PC-3 (cell line): Measurements from ENCODE around the gene HPSE2. TPM values are rescaled to one million over a fixed set of nuclear protein-coding genes. Genes with fewer than 3 reads are reported as not detected.
"Not testable (repeated sequence)": the region's sequence is repeated elsewhere in the genome, so short reads cannot be mapped to it uniquely, and the experiment has no call there.

ENCODE experiments used
- ATAC-seq: fragments of 200-7000 bp; cut with Tn5 transposase; 2 replicates; pipeline ENCODE4 v1.9.1; 2020; ENCODE audit warnings: mild to moderate bottlenecking, moderate library complexity
- BruUV-seq: library from RNA; stranded (reverse); fragments of 400-500 nt; replicated peaks from 2 replicates; lab custom pipeline; 2021; lab: Mats Ljungman, UMichigan
- CTCF ChIA-PET: fragments of 300-600 bp; sonication (Branson Sonifier 250); formaldehyde crosslinking; loops from one replicate; lab custom pipeline; 2022; ENCODE audit warnings: antibody characterized with exemption; lab: Charles Lee
- POLR2A ChIA-PET: fragments of 300-600 bp; sonication (Branson Sonifier 250); formaldehyde crosslinking; loops from one replicate; lab custom pipeline; 2022; ENCODE audit warnings: antibody characterized with exemption; ENCODE audit not compliant: unreplicated experiment; lab: Charles Lee
- DNase-seq: peaks from one replicate; pipeline ENCODE4 v3.0.0-alpha.2; 2015
- H2AFZ ChIP-seq: fragments of 300-600 bp; sonication (generic); 2 replicates; pipeline ENCODE4 v1.6.0; 2016; ENCODE audit warnings: antibody characterized with exemption, low read length
- H3F3A ChIP-seq: fragments of 300-600 bp; sonication (generic); one replicate; pipeline ENCODE4 v1.6.0; 2017; ENCODE audit warnings: antibody characterized with exemption, low read length, control low read depth, mild to moderate bottlenecking; ENCODE audit not compliant: unreplicated experiment
- H3K27ac ChIP-seq: fragments of 300-600 bp; sonication (generic); 2 replicates; pipeline ENCODE4 v1.5.1; 2016; ENCODE audit warnings: mild to moderate bottlenecking, low read length
- H3K27me3 ChIP-seq: fragments of 300-600 bp; sonication (generic); 2 replicates; pipeline ENCODE4 v1.6.1; 2016; ENCODE audit warnings: low read length, mixed read lengths
- H3K36me3 ChIP-seq: fragments of 300-600 bp; sonication (generic); 2 replicates; pipeline ENCODE4 v1.6.1; 2016; ENCODE audit warnings: low read depth, mixed run types, low read length, mixed read lengths
- H3K4me1 ChIP-seq: fragments of 300-600 bp; sonication (generic); 2 replicates; pipeline ENCODE4 v1.5.1; 2016; ENCODE audit warnings: low read length; ENCODE audit not compliant: insufficient read depth
- H3K4me2 ChIP-seq: fragments of 300-600 bp; sonication (generic); 2 replicates; pipeline ENCODE4 v1.6.0; 2016; ENCODE audit warnings: low read length
- H3K4me3 ChIP-seq: fragments of 300-600 bp; sonication (generic); 2 replicates; pipeline ENCODE4 v1.5.1; 2016; ENCODE audit warnings: mild to moderate bottlenecking, low read length, mixed read lengths
- H3K79me2 ChIP-seq: fragments of 300-600 bp; sonication (generic); 2 replicates; pipeline ENCODE4 v1.6.1; 2017; ENCODE audit warnings: low read length, mixed read lengths
- H3K9ac ChIP-seq: fragments of 300-600 bp; sonication (generic); 2 replicates; pipeline ENCODE4 v1.6.0; 2016; ENCODE audit warnings: mild to moderate bottlenecking, low read length
- H3K9me2 ChIP-seq: fragments of 300-600 bp; sonication (generic); replicated peaks from 2 replicates; pipeline ENCODE4 v1.6.1; 2016; ENCODE audit warnings: mixed run types, low read length, mixed read lengths
- H3K9me3 ChIP-seq: fragments of 300-600 bp; sonication (generic); 2 replicates; pipeline ENCODE4 v1.6.1; 2016; ENCODE audit warnings: low read length, mixed read lengths
- H4K20me1 ChIP-seq: fragments of 300-600 bp; sonication (generic); 2 replicates; pipeline ENCODE4 v1.6.1; 2016; ENCODE audit warnings: low read length, mixed read lengths
- CTCF ChIP-seq: fragments of 300-600 bp; sonication (generic); conservative IDR thresholded peaks from 2 replicates; pipeline ENCODE4 v1.5.1; 2017; ENCODE audit warnings: antibody characterized with exemption, low read depth, mild to moderate bottlenecking, low read length
- EZH2 ChIP-seq: fragments of 300-600 bp; sonication (generic); IDR thresholded peaks from one replicate; pipeline ENCODE4 v1.6.1; 2017; ENCODE audit warnings: antibody characterized with exemption, mild to moderate bottlenecking, low read length; ENCODE audit not compliant: unreplicated experiment
- EZH2phosphoT487 ChIP-seq: fragments of 300-600 bp; sonication (generic); IDR thresholded peaks from 2 replicates; pipeline ENCODE4 v1.6.1; 2018; ENCODE audit warnings: mild to moderate bottlenecking, antibody characterized with exemption, low read length, borderline replicate concordance
- intact Hi-C: fragments of 100-400 bp; cut with micrococcal nuclease; formaldehyde crosslinking; loops from 2 replicates; pipeline ENCODE4 v1.9.0; 2023
- total RNA-seq: library from RNA; depleted of rRNA; stranded (reverse); fragments of >200 nt; gene quantifications from 2 replicates; pipeline ENCODE4 v1.2.3, GENCODE V29; 2014

Gene HPSE2
- total RNA-seq, 1 experiment from 2014 or later, result 0.15 TPM

GRCh38 chr10:98908868-98909267, 326.8 kb downstream of the HPSE2 start:
- H3K4me3 ChIP-seq, result no peak overlapping the region
- H3K36me3 ChIP-seq, result no peaks in the 10 kb centered on the region
- TF ChIP-seq EZH2 (no peak), EZH2phosphoT487 (no peak), CTCF (no peak)
- H3K9me2 ChIP-seq, result no peaks in the 10 kb centered on the region
- no peak overlapping the region for H3K9ac ChIP-seq
- no peaks in the 10 kb centered on the region for H3K9me3 ChIP-seq
- H2AFZ ChIP-seq, result no peak overlapping the region
- 0 out of 2 replicates have a peak, but pooled peaks cover 10% of the 10 kb centered on the region for H3K27me3 ChIP-seq
- no peaks in the 10 kb centered on the region for H3K4me1 ChIP-seq
- no peak for DNase-seq
- CTCF ChIA-PET, result no interaction called here
- POLR2A ChIA-PET, result no interaction called here
- H3K79me2 ChIP-seq, result no peaks in the 10 kb centered on the region
- ATAC-seq, result no peak
- BruUV-seq, result no TSS peak
- no peaks in the 10 kb centered on the region for H4K20me1 ChIP-seq
- no peaks in the 10 kb centered on the region for H3F3A ChIP-seq
- intact Hi-C loops, result no loop called here
- H3K4me2 ChIP-seq, result no peak overlapping the region
- H3K27ac ChIP-seq, result no peak overlapping the region

GRCh38 chr10:98908247-98908646, 327.4 kb downstream of the HPSE2 start:
- H3F3A ChIP-seq, DNase-seq, BruUV-seq, H3K79me2 ChIP-seq, ATAC-seq, CTCF ChIA-PET, H3K27me3 ChIP-seq, H3K9ac ChIP-seq, intact Hi-C loops, H3K4me1 ChIP-seq, H3K4me2 ChIP-seq, H4K20me1 ChIP-seq, H3K9me2 ChIP-seq, H3K27ac ChIP-seq, H3K9me3 ChIP-seq, H2AFZ ChIP-seq, H3K4me3 ChIP-seq, H3K36me3 ChIP-seq, POLR2A ChIA-PET: not testable (repeated sequence)

GRCh38 chr10:98901441-98902110, 334.1 kb downstream of the HPSE2 start:
- H3K4me1 ChIP-seq, result no peaks in the 10 kb centered on the region
- no peak overlapping the region for H3K27ac ChIP-seq
- no peaks in the 10 kb centered on the region for H3K9me3 ChIP-seq
- no peaks in the 10 kb centered on the region for H3K27me3 ChIP-seq
- no peak for DNase-seq
- H3K4me2 ChIP-seq, result no peak overlapping the region
- intact Hi-C loops, result no loop called here
- no peak overlapping the region for H3K9ac ChIP-seq
- H3F3A ChIP-seq, result no peaks in the 10 kb centered on the region
- H4K20me1 ChIP-seq, result no peaks in the 10 kb centered on the region
- POLR2A ChIA-PET, result no interaction called here
- no peaks in the 10 kb centered on the region for H3K79me2 ChIP-seq
- CTCF ChIA-PET, result no interaction called here
- no peak overlapping the region for H3K4me3 ChIP-seq
- H3K36me3 ChIP-seq, result no peaks in the 10 kb centered on the region
- no peaks in the 10 kb centered on the region for H3K9me2 ChIP-seq
- no TSS peak for BruUV-seq
- ATAC-seq, result no peak
- no peak for TF ChIP-seq CTCF
- no peak for TF ChIP-seq EZH2
- no peak for TF ChIP-seq EZH2phosphoT487
- H2AFZ ChIP-seq, result no peak overlapping the region
